ENCODE measurements around the gene SARNP. TPM values are rescaled to one million over a fixed set of nuclear protein-coding genes. Genes with fewer than 3 reads are reported as not detected.
A peak's percentile ranks its signal among the peaks of the same experiment; 100 is the strongest.

Gene SARNP
- total and polyA plus RNA-seq, 9 donors = 48.0 to 89.3 (median 59.7) TPM

DNA sequence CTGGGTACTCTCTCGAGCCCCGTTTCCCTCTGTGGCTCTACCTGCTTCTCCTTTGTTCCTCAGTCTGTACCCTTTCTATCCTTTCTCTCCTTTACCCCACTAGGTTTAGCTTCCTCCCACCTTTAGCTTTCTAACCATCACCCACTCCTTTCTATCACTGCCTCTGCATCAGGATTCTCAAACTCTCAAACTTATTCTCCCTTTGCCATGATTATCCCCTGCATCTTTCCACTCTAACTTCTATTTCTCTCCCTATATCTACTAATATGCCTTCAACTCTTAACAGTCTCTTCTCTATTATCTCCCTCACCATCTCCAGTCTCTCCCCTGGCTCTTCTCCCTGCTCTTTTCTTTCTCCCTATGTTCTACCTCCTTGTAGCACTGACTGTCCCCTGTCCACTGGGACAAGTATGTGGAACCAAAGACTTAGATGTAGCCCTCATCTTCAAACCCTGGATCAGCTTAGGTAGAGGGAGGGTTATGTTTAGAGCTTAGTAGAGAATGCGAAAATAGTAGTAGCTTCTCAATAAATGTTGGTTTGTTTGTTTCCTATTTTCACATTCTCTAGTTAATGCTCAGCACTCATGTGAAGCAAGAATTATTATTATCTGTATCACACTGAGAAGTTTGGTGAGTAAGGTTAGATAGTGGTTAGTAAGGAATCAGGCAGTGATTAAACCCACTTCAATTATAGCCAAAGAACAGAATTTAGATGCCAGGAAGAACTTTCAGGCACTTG, 71.2 kb downstream of the SARNP start:
- Histone ChIP-seq H3K4me3 (no peak overlapping the region), H3K27ac (peak overlapping the region; percentile 3 to 57), H3K27me3 (no peaks in the 10 kb centered on the region), H3K4me1 (ENCODE audit: insufficient read depth) (peaks cover 12% of the 10 kb centered on the region), H3K9me3 (no peaks in the 10 kb centered on the region), H3K36me3 (no peaks in the 10 kb centered on the region)
- intact Hi-C loops (cut with DNase I) = loop anchor here in 3 of 4 donors (5.0 to 10.0 kb wide), 4 partner anchors 48 to 298 kb away; partner anchors contain the start of genes ORMDL2 (in 1 of the 3), RPS26 (in 1 of the 3) and SARNP (in 1 of the 3)
- TF ChIP-seq POLR2A (IDR thresholded peaks at IDR 0.05) (no peak), EP300 (IDR thresholded peaks at IDR 0.05) (no peak), CTCF (IDR thresholded peaks at IDR 0.05) (no peak)
- DNase-seq = no peak
- WGBS, 3 donors = 31 to 41% (median 35%) methylated on average over 3 of the region's 3 CpGs

- intact Hi-C loops (cut with DNase I) = loop anchor here in 3 of 4 donors (5.0 to 10.0 kb wide), 4 partner anchors 49 to 299 kb away; partner anchors contain the start of genes ORMDL2 (in 1 of the 3), RPS26 (in 1 of the 3) and SARNP (in 1 of the 3)
- DNase-seq = peak; percentile 60 to 68 (median 64)
- Histone ChIP-seq H3K9me3 (no peaks in the 10 kb centered on the region), H3K4me3 (no peak overlapping the region), H3K4me1 (ENCODE audit: insufficient read depth) (peaks cover 12% of the 10 kb centered on the region), H3K27me3 (no peaks in the 10 kb centered on the region), H3K27ac (peak overlapping the region; percentile 3 to 57), H3K36me3 (no peaks in the 10 kb centered on the region)
- TF ChIP-seq POLR2A (IDR thresholded peaks at IDR 0.05) = no peak
- TF ChIP-seq CTCF (IDR thresholded peaks at IDR 0.05) = no peak
- no peak for TF ChIP-seq EP300 (IDR thresholded peaks at IDR 0.05)
- WGBS, 3 donors = 8 to 12% (median 11%) methylated on average over 13 of the region's 13 CpGs
Measured at GRCh38 chr12:55745361-55746173, 72.0 kb downstream of the SARNP start.

DNA sequence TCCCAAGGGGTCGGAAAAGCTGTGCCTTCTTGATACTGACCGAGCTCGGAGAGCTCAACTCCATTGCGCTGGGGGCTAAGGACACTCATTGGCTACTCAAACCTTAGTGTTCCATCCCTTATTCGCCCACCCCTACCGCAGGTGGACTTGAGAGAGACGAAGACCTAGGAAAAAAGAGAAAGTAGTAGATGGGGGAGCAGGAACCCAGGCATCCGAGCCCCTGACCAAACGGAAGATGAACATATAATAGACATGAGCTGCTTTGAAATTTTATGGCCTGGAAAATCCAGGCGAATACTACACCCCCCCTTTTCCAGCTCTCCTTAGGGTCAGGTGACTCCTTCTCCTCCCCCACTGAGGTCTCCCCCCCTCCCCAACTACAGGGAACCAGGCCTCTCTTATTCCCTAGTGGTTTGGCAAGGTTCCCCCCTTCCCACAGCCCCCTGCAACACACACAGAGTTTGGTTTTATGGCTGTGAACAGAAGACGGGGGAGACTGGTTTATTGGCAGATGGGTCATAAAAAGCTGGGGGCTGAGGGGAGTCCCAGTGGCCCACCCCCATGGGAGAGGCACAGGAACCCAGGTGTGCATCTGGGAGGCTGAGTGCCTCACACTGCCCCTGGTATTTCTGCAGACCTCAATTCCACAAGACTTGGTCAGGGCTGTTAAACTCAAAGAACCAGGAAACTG, 73.0 kb downstream of the SARNP start:
- peaks cover 12% of the 10 kb centered on the region for H3K4me1 ChIP-seq (ENCODE audit: insufficient read depth)
- no peak for DNase-seq
- no peaks in the 10 kb centered on the region for H3K27me3 ChIP-seq
- H3K9me3 ChIP-seq = no peaks in the 10 kb centered on the region
- WGBS, 3 donors = 8 to 12% (median 11%) methylated on average over 11 of the region's 11 CpGs
- peak overlapping the region; percentile 75 for H3K4me3 ChIP-seq
- peak overlapping the region in 1 of 2 donors; percentile 69 for H3K27ac ChIP-seq
- no peak for TF ChIP-seq EP300 (IDR thresholded peaks at IDR 0.05)
- TF ChIP-seq POLR2A (IDR thresholded peaks at IDR 0.05) = no peak
- TF ChIP-seq CTCF (IDR thresholded peaks at IDR 0.05) = no peak
- H3K36me3 ChIP-seq = no peaks in the 10 kb centered on the region
- intact Hi-C loops (cut with DNase I) = loop anchor here (5.0 to 10.0 kb wide), 6 partner anchors 50 to 300 kb away; partner anchors contain the start of genes DGKA (in 1 of the 4), ORMDL2 (in 1 of the 4), RPS26 (in 1 of the 4) and SARNP (in 1 of the 4)
